ENCODE results near the gene COL5A1.

Gene COL5A1

DNA sequence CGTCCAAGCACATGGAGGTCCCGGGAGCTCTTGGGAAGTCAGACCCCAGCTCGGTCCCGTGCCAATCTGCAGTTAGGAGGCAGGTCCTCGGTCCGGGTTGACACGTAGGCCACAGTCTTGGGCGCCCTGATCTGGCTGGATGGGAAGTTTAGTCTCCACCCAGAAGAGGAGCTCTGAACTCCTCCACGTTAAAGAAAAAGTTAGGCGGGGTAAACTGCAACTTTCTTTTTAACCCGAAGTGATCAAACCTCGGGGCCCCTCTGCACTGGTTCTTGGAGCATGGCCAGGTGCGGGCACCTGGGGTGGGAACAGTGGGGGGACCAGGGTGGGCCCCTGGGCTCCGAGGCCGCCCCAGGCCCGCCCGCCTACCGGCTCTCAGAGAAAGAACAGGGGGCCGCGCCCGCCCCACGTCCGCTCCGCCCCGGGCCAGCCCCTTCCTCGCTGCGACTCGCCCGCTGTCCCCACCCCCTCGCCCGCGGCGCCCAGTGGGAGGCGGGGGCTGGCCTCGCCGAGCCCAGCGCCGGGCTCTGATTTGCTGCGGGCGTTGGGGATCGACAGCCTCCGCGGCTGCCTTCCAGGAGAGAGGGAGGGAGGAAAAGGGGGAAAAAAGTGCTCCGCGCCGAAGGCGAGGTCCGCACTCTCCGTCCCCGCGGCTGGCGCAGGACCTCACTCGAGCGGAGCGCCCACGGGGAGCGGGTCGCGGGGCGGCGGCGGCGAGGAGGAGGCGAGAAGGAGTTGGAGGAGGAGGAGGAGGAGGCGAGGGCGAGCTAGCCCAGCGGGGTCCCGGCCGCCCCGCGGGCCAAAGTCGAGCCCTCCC lies at the start of gene COL5A1:
Gene COL5A1, plus strand, starts transcription at position 631 of the 817 bp plus-strand sequence. CDS start 385 bp downstream, outside the sequence.
- peak; percentile 45 for DNase-seq

DNA sequence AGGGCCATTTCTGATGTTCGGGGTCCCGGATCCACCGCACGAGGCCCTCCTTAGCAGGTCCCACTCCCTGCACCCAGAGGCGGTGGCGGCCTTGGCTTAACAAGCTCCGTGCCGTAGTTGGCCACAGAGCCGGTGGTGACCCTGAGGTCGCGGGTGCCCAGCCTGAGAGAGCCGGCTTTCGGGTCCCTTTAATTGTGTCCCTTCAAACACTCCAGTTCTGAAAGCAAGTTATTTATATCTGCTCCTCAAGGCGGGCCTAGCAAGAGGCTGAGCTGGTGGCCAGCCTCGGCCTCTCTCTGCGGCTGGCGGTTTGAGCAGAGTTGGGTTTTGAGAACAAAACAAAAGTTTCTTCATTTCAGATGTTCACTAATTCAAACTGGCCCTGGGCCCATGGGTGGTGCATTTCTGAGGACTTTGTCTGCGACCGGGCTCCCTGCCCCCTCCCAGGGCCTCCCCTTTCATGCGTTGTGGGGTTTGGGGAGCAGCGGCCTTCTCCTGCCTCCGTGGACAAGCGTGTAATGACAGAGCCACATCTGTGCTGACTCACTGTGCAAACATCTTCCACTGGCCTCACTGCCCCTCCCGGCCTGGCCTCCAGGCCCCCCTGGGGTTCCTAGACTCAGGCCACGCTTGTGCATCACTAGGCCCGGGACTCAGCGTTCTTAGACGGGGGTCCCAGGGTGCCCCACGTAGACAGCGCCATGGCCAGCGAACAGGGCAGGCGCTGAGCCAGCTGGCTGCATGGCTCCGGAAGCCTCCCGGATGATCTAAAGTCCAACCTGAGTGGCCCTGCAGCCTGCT lies 49.4 kb upstream of the COL5A1 start:
- no peak for DNase-seq

DNA sequence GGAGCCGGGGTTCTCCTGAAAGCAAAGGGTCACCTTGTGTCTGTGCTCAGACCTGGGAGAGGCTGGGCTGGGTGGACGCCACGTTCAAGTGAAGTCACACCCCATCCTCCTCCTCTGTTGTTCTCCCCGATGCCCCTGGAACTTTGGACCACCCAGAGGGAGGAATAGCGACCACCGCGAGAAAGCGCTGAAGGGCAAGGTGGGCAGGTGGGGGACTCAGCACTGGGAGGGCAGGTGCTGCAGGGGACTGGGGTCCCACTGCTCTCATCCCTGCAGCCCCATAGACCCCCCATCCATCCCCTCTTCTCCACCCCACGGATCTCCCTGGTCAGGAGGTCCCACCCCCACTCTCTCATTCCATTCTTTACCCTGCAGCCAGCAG lies 48.8 kb upstream of the COL5A1 start:
- DNase-seq, result no peak

DNA sequence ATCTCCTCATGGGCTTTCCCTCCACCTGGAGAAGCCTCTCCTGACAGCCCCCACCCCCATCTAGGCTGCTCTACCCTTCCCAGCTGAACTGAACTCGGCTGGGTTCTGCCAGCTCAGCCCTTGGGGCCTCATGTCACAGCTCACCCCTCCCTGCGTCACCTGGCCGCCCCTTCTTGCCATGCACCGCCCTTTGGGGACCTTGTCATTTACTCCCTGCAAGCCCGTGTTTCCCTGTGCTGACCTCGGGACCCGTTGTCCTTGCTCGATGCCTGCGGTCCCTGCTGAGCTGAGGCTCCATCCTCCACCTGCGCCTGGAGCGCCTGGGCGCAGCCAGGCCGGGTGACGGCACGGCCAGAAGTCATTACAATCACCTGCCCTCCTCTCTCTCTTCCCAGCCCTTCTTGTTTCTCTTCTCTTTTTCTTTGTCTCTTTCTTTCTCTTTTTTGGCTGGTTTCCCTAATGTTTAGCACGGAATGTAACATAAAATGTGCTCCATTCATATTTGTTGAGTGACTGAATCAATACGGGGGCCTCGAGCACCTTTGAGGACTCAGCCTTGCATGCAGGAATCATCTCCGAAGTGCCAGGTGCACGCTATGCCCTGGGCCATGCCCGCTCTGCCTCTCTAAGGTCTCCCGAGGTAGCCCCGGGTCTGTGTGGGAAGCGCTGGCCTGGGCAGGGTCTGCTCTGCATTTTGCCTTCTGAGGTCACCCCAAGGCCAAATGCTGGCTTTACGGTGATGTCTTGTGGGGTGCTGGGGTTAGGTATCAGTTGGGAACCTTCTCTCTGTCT lies 48.1 kb upstream of the COL5A1 start:
- DNase-seq, result no peak

DNA sequence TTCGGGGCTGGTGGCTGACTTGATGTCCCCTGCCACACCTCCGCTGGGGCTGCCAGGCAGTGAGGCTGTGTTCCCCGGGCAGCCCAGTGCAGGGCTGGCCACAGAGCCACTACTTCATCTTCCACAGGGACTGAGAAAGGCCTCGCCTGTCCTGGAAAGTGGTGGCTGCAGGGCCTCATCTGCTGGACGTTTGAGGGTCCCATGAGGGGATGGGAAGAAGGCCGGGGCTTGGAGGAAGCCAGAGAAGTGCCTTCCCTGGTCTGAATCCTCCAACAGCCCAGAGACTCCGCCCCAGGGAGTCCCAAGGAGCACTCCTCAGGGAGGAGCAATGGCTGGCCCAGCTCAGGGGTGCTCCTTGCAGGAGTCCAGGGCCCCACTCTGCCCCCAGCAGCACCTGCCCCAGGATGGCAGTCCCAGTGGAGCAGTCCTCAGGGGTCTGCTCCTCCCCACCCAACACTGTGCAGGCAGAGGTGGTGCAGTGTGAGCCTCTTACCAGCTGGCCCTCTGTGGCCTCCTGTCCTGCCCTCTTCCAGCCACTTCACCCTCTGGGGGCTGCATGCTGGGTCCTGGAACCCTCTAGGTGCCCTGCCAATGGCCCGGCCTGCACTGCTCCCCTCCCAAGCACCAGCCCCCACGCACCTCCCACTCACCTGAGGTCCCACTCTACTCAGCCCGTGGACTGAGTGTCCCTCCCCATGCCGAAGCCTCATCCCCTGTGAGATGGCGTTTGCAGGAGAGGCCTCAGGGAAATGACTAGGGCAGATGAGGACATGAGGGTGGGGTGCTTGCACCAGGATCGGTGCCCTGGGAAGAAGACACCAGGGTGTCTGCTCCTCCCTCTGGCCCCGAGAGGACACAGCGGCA lies 47.3 kb upstream of the COL5A1 start:
- no peak for DNase-seq

DNA sequence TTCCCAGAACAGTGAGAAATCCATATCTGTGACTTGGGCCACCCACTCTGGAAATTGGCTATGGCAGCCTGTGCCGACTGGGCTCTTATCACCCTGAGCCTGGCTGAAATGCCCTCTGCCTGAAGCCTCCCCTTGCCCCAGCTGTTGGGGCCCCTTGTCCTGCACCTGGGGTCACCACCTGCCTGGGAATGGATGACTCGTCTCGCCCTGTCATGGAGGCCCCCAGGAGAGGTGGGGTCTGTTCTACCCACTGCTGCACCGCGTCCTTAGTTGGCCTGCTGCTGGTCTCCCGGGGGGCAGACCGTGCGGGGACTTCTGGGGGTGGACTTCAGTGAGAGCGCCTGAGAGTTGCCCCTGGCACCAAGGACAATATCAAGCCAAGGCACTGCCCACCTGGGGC lies 46.6 kb upstream of the COL5A1 start:
- no peak for DNase-seq

DNA sequence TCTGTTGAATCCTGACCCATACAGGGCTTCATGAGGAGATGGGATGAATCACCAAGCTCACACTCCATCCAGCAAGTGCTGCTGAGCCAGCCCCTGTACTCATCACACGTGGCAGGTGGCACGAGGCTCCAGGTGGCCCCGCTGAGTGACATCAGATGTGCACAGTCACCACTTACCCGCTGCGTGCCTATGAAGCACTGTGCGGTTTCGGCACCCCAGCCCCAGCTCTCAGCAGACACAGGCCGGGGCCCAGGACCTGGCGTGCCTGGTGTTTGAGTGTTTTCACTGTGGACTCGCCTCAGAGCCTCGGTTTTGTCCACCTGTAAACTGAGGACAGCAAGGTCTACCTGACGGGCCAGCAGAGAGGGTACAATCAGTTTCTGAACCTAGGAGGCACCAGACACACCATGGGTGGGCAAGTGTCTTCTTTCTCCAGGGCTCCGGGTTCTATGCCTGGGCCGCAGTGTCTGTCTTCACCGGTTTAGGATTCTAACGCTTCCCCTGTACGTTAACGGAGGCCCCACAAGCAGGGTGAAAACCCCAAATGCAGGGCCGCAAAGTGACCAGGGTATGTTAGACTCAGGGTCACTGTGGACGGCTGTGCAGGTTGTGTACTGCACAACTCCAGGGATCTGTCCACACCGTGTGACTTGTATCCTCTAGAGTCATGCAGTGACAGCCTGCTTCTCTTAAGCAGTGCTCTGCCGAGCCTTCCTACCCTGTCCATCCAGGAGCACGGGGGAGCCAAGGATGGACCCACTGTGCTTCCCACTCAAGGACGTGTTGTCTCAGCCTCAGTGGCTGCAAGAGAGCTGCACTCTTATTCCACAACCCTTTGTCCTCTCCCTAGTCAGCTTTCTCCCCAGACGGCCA lies 44.3 kb upstream of the COL5A1 start:
- DNase-seq, result no peak

DNA sequence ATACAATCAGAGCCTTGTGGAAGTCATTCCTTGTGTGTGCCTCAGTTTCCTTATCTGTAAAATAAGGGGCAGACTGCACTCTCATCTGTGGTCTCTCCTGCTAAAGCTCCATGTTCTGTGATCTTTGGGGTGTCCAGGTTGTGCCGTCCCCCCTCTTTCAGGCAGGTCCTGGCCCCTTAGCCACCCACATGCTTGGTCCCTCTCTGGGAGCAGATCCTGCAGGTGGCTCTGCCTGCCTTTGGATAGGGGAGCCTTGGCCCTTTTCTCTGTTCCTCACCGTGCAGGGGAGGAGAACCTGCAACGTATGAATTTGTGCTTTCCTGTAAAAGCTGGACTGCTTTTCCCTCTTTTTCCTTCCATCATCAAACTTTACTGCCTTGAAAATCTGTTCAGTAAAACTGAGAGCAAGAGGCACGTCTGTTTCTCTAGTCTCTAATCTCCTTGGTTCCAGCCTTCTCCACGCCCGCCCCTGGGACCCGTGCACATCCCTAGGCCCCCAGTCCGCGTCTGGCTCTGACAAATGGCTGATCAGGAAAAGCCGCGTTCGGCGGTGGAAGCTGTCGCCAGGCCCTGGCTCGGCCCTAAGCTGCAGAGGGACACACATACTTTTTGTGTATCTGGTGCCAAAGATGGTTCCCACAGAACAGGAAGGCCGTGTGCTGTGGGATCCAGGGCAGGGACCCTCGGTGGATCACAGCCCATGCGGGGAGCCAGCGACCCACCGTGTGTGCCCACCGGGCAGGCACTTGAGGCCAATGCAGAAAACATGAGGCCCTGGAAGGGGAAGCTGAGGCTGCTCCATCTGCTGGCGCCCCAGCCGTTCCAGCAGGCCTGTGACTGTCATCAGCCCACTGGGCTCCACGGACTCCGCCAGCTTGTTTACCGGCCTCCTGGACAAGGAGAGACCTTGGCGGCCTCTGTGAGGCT lies 43.4 kb upstream of the COL5A1 start:
- DNase-seq, result no peak

DNA sequence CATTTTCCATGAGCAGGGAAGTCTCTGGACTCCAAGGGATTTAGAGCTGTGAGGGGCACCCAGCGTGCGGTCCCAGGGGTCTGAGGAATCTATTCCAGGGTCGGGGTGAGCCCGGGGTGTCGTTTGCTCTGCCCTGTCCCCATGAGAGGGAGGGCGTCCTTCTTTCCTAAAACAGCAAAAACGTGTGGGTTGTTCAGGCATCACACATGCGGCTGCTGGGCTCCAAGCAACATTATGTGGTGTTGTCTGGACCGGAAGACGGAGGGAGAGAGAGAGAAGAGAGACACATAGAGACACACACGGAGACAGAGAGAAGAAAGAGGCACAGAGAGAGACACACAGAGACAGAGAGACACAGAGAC lies 42.7 kb upstream of the COL5A1 start:
- DNase-seq, result no peak

DNA sequence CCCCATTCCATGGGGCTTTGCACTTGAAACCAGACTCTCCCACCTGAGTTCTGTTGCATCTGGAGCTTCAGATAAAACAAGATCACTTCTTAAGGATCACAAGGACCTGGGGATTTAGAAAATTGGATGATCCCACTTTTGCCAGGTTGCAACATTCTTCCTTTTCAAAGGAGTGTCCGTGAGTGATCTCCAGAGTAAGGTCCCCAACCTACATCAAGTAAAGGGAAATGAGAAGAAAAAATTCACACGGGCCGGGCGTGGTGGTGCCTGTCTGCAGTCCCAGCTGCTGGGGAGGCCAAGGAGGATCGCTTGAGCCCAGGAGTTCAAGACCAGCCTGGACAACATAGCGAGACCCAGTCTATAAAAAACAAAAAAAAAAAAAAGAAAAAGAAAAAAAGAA lies 41.2 kb upstream of the COL5A1 start:
- DNase-seq, result no peak

DNA sequence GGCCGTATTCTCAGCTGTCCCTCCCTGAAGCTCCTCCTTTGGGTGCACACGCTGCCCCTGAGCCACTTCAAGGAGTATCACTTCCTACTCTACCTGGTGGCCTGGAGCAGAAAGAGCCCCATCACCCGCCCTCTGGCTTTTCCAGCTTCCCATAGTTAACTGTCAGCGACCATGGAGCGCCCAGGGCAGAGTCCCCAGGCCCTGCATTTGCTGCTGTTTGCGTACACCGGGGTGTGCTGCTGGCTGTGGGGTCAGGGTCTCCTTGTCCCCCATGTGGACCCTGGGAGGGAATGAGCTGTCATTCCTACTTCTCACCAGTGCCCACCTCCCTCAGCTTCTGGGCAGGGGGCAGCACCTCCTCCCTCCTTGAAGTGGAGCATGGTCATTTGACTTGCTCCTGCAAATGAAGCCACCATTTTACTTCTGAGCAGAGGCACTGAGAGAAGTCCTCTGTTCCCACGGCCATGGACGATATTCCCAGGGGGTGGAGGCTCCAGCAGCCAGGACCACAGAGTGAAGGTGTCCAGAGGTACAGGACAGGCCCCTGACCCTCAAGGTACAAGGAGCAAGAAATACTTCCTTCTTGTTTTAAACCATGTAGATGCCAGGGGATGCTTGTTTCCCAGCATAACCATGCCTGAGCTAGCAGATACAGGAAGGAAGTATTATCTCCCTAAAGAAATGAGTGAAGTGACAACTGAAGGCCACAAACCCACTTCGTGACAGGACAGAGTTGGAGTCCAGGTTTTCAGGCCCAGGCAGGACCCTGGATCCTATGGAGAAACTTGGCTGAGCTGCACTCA lies 40.6 kb upstream of the COL5A1 start:
- no peak for DNase-seq

DNA sequence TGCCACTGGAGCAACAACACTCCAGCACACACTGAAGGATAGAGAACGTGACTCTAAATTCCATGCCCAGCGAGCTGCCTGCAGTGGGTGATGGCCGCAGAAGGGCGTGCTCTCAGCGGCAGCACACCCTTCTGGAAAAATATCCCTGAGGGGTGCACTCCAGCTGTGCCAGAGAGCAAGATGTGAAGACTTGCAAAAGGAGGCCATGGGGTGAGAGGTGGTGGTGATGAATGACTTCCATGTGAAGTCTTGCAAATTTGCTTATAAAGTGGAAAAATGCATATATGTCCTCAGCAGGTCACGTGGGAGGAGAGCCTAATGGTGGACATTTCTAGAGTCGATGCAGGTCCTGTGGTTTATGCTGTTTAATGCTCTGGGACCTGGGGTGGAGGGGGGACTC lies 39.8 kb upstream of the COL5A1 start:
- no peak for DNase-seq

DNA sequence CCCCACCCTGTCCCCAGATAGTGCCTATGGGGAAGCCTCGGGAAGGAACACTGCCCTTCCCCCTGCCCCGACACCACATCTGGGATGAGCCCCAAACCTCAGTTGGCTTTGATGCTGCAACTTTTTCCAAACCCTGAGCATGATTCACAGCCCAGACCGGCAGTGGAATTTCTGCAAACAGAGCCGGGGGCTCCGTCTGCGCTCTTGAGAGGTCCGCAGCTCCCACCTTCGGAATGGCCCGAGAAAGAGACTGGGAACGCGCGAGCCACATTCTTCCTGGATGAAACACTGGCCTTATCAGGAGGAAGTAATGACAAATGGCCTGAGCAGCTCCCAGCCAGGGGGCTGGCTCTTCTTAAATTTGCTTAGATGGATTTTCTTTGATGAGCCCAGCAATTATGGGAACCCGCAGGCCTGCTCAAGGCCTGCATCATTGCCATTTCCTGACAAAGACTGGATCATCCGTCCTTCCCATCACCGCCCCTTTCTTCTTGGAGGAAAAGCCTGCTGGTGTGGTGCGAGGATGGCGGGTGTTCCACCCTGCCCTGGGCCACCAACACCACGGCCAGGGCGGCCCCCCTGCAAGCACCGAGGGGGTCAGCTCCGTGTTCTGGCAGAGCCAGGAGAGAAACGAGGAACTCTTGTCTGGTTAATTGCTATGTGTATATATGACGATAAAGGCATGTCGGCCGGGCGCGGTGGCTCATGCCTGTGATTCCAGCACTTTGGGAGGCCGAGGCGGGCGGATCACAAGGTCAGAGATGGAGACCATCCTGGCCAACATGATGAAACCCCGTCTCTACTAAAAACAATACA lies 38.8 kb upstream of the COL5A1 start:
- DNase-seq, result no peak

DNA sequence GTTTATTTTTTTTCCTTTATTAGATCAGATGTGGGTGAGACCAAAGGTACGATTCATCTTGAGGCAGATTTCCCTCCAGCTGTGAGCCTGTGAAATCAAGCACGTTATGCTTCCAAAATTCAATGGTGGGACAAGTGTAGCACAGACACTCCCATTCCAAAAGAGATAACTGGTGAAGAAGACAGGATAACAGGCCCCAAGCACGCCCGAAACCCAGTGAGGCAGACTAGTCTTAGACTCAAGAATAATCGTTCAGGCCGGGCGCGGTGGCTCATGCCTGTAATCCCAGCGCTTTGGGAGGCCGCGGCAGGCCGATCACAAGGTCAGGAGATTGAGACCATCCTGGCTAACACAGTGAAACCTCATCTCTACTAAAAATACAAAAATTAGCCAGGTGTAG lies 36.8 kb upstream of the COL5A1 start:
- DNase-seq, result no peak

DNA sequence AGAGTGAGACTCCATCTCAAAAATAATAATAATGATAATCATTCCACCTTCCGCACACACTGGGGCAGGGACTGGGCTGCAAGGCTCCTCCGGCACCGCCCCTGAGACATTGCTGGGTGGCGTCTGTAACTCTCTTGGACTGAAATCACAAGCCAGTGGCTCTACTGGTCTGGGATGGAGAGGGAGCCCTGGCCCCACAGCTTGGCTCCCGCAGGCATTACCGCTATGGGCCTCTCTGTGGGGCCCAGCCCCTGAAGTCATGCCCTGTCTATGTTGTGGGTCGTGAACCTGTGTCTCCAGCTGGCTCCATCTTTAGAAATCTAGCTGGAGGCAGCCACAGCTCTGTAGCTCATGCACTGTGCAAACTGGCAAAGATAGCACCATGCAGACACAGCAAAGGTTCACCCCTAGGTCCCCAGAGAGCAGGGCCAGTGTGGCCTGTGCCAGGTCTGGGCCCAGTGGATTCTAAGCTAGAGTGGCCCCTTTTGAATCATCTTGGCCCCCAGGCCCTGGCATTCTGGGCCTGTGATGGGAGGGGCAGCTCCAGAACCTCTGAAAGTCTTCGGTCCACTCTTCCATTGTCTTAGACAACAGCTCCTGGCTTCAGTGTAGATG lies 36.1 kb upstream of the COL5A1 start:
- DNase-seq, result no peak

DNA sequence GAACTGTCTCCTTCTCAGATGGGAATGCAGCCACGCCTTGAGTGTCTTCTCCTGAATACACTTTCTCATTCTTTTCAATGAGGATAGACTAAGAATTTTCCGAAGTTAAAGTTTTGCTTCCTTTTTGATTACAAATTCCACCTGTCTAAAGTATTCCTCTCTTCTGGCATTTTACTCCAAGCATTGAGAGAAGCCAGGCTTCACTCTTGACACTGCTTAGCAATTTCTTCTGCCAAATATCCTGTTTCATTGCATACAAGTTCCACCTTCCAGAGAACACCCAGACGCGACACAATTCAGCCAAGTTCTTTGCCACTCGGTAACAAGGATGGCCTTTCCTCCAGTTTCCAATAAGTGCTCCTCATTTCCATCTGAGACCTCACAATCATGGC lies 35.6 kb upstream of the COL5A1 start:
- no peak for DNase-seq

DNA sequence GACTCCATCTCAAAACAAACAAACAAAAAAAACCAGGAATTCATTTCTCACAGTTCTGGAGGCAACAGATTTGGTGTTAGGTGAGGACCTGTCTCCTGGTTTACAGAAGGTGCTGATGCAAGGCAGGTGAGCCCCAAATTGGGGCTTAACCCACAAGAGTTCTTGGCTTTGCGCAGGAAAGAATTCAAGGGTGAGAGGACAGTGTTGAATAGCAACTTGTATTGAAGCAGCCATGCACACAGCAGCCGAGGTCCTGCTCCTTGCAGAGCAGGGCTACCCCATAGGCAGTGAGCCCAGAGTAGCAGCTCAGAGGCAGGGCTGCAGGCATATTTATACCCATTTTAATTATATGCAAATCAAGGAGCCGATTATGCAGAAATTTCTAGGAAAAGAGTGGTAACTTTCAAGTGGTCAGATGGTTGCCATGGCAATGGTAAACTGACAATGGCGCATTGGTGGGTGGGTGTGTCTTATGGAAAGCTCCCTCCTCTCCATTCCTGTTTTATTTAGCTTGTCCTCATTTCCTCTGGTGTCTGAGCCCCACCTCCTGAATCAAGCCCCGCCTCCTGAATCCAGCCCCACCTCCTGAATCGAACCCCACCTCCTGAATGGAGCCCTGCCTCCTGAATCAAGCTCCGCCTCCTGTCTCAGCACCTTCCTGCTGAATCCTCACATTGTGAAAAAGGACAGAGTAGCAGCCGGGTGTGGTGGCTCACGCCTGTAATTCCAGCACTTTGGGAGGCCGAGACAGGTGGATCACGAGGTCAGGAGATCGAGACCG lies 34.5 kb upstream of the COL5A1 start:
- no peak for DNase-seq

All from CD4-positive, alpha-beta T cell treated with Interleukin-10 for 1 hour (primary cell).